Caco-2 (cell line): ENCODE data around the gene LPCAT4. TPM values are rescaled to one million over a fixed set of nuclear protein-coding genes. Genes with fewer than 3 reads are reported as not detected.
"Not testable (repeated sequence)": the region's sequence is repeated elsewhere in the genome, so short reads cannot be mapped to it uniquely, and the experiment has no call there.

Source experiments
- BruUV-seq: library from RNA; stranded (reverse); fragments of 400-500 nt; replicated peaks from 2 replicates; lab custom pipeline; 2021; lab: Mats Ljungman, UMichigan
- CTCF ChIA-PET: fragments of 300-600 bp; sonication (Branson Sonifier 250); formaldehyde crosslinking; loops from one replicate; lab custom pipeline; 2022; ENCODE audit warnings: antibody characterized with exemption; lab: Charles Lee
- POLR2A ChIA-PET: fragments of 300-600 bp; sonication (Branson Sonifier 250); formaldehyde crosslinking; loops from one replicate; lab custom pipeline; 2022; ENCODE audit warnings: antibody characterized with exemption; lab: Charles Lee
- DNase-seq, 2 experiments: peaks; one replicate each; pipeline versions ENCODE4 v3.0.0 to v3.0.0-alpha.2; 2020 to 2022
- H3K27me3 ChIP-seq: replicated peaks from 2 replicates; pipeline ENCODE4 v1.6.0; 2011; ENCODE audit warnings: low read length; ENCODE audit not compliant: control insufficient read depth, insufficient read depth
- H3K36me3 ChIP-seq: 2 replicates; pipeline ENCODE4 v1.5.1; 2011; ENCODE audit warnings: low read length; ENCODE audit not compliant: control insufficient read depth, insufficient read depth
- H3K4me1 ChIP-seq: fragments of 250-450 bp; sonication (Bioruptor Pico); 2 replicates; pipeline ENCODE4 v1.5.1; 2020; ENCODE audit warnings: mild to moderate bottlenecking
- H3K4me3 ChIP-seq: 2 replicates; pipeline ENCODE4 v1.5.1; 2011; ENCODE audit warnings: low read depth, mild to moderate bottlenecking, control low read depth, low read length
- H3K9me3 ChIP-seq: fragments of 250-450 bp; sonication (Bioruptor Pico); 2 replicates; pipeline ENCODE4 v1.5.1; 2020; ENCODE audit warnings: mild to moderate bottlenecking, moderate library complexity
- H3K27ac Mint-ChIP-seq: one replicate; pipeline ENCODE4 v1.8.0; 2022; ENCODE audit warnings: mixed read lengths; ENCODE audit not compliant: unreplicated experiment
- H3K27me3 Mint-ChIP-seq: one replicate; pipeline ENCODE4 v1.8.0; 2022; ENCODE audit warnings: mixed read lengths; ENCODE audit not compliant: insufficient read depth, unreplicated experiment
- H3K36me3 Mint-ChIP-seq: one replicate; pipeline ENCODE4 v1.8.0; 2022; ENCODE audit warnings: mild to moderate bottlenecking, mixed read lengths; ENCODE audit not compliant: insufficient read depth, unreplicated experiment
- H3K4me1 Mint-ChIP-seq: one replicate; pipeline ENCODE4 v1.8.0; 2022; ENCODE audit warnings: low read depth, mixed read lengths; ENCODE audit not compliant: unreplicated experiment
- H3K4me3 Mint-ChIP-seq: one replicate; pipeline ENCODE4 v1.8.0; 2022; ENCODE audit warnings: mild to moderate bottlenecking, moderate library complexity, mixed read lengths; ENCODE audit not compliant: unreplicated experiment
- H3K9me3 Mint-ChIP-seq: one replicate; pipeline ENCODE4 v1.8.0; 2022; ENCODE audit warnings: mixed read lengths; ENCODE audit not compliant: unreplicated experiment
- intact Hi-C: fragments of 100-400 bp; cut with micrococcal nuclease; formaldehyde crosslinking; loops from one replicate; pipeline ENCODE4 v1.10.0; 2022; ENCODE audit not compliant: unreplicated experiment
- total RNA-seq: library from RNA; stranded (reverse); gene quantifications from 2 replicates; pipeline ENCODE4 v1.2.3, GENCODE V29; 2022
- TF ChIP-seq, protein P1 (sequence below), 2 experiments: fragments of 200-600 bp in 1 of 2; IDR thresholded peaks; 1 replicate in 1 of 2; 2 replicates in 1 of 2; pipeline versions ENCODE4 v1.5.1 to v1.8.0; 2011 to 2022; ENCODE audit warnings: antibody characterized with exemption in 1 of 2, control low read depth in 1 of 2, inconsistent platforms in 1 of 2, low read depth in 1 of 2, low read length in 1 of 2, mild to moderate bottlenecking in 1 of 2, moderate library complexity in 1 of 2; ENCODE audit not compliant: insufficient read depth in 1 of 2, severe bottlenecking in 1 of 2, unreplicated experiment in 1 of 2

Gene LPCAT4
- total RNA-seq, 1 experiment from 2014 or later, result 37.9 TPM

DNA sequence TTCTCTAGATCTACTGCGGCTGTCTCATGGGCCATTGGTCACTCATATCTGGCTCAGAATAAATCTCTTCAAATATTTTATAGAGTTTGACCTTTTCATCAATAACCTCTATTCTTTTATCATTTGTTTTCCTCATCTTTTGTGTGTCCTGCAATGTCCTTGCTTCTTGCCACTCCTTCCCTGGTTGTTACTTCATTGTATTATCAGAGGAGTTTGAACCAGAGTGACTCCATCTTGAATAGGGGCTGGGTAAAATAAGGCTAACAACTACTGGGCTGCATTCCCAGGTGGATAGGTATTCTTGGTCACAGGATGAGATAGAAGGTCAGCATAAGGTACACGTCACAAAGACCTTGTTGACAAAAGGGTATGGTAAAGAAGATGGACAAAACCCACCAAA is 9.9 kb upstream of the LPCAT4 start:
- H3K27ac Mint-ChIP-seq, result no peak overlapping the region
- H3K4me3 ChIP-seq, result no peak overlapping the region
- TF ChIP-seq, protein P1, sequence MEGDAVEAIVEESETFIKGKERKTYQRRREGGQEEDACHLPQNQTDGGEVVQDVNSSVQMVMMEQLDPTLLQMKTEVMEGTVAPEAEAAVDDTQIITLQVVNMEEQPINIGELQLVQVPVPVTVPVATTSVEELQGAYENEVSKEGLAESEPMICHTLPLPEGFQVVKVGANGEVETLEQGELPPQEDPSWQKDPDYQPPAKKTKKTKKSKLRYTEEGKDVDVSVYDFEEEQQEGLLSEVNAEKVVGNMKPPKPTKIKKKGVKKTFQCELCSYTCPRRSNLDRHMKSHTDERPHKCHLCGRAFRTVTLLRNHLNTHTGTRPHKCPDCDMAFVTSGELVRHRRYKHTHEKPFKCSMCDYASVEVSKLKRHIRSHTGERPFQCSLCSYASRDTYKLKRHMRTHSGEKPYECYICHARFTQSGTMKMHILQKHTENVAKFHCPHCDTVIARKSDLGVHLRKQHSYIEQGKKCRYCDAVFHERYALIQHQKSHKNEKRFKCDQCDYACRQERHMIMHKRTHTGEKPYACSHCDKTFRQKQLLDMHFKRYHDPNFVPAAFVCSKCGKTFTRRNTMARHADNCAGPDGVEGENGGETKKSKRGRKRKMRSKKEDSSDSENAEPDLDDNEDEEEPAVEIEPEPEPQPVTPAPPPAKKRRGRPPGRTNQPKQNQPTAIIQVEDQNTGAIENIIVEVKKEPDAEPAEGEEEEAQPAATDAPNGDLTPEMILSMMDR (IDR thresholded peaks at IDR 0.05; ENCODE audit: insufficient read depth in 1 of 2, low read depth in 1 of 2, low read length in 1 of 2, severe bottlenecking in 1 of 2, unreplicated experiment in 1 of 2), result no peak
- peaks cover 5% of the 10 kb centered on the region for H3K4me1 Mint-ChIP-seq
- no TSS peak for BruUV-seq
- POLR2A ChIA-PET, result no interaction called here
- peaks cover 4% of the 10 kb centered on the region for H3K36me3 Mint-ChIP-seq
- H3K4me3 Mint-ChIP-seq, result no peak overlapping the region
- no peaks in the 10 kb centered on the region for H3K27me3 Mint-ChIP-seq
- DNase-seq, result no peak
- H3K27me3 ChIP-seq, result no peaks in the 10 kb centered on the region
- H3K9me3 ChIP-seq, result no peaks in the 10 kb centered on the region
- no peaks in the 10 kb centered on the region for H3K4me1 ChIP-seq
- H3K36me3 ChIP-seq, result no peaks in the 10 kb centered on the region
- intact Hi-C loops, result no loop called here
- CTCF ChIA-PET, result no interaction called here
- no peaks in the 10 kb centered on the region for H3K9me3 Mint-ChIP-seq

DNA sequence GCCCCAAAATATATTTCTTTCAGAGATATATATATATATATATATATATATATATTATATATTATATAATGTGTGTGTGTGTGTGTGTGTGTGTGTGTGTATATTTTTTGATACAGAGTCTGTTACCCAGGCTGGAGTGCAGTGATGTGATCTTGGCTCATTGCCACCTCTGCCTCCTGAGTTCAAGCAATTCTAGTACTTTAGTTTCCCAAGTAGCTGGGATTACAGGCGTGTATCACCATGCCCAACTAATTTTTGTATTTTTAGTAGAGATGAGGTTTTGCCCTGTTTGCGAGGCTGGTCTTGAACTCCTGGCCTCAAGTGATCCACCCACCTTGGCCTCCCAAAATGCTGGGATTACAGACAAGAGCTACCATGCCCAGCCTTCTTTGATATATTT is 8.5 kb upstream of the LPCAT4 start:
- H3K36me3 Mint-ChIP-seq, H3K27ac Mint-ChIP-seq, CTCF ChIA-PET, H3K4me3 ChIP-seq, H3K9me3 ChIP-seq, H3K36me3 ChIP-seq, H3K9me3 Mint-ChIP-seq, BruUV-seq, H3K4me1 ChIP-seq, DNase-seq, H3K27me3 ChIP-seq, H3K4me3 Mint-ChIP-seq, H3K4me1 Mint-ChIP-seq, H3K27me3 Mint-ChIP-seq, intact Hi-C loops, POLR2A ChIA-PET: not testable (repeated sequence)

DNA sequence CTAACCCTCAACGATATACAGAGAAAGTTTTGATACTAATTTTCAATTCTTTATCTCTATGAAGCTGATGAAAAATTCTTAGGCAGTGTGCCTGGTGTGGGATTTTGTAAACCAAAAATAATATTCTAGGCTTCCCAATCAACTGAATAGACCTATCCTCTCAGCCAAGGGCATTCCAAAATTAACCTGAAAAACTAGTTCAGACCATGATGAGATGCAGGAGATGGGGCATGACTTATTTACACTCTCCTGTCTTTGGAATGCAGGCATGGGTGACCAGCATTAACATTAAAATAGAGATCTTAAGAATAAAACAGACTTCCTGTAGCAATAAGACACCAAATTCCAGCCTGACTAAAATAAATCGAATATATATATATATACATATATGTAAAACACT is 7.8 kb upstream of the LPCAT4 start:
- POLR2A ChIA-PET, result no interaction called here
- Histone ChIP-seq H3K4me1 (no peaks in the 10 kb centered on the region), H3K9me3 (no peaks in the 10 kb centered on the region), H3K4me3 (no peak overlapping the region), H3K36me3 (no peaks in the 10 kb centered on the region), H3K27me3 (no peaks in the 10 kb centered on the region)
- peaks cover 5% of the 10 kb centered on the region for H3K4me1 Mint-ChIP-seq
- H3K27ac Mint-ChIP-seq, result no peak overlapping the region
- H3K36me3 Mint-ChIP-seq, result peaks cover 4% of the 10 kb centered on the region
- intact Hi-C loops, result no loop called here
- DNase-seq, result no peak
- CTCF ChIA-PET, result no interaction called here
- BruUV-seq, result no TSS peak
- H3K27me3 Mint-ChIP-seq, result no peaks in the 10 kb centered on the region
- TF ChIP-seq, protein P1 (IDR thresholded peaks at IDR 0.05; ENCODE audit: insufficient read depth in 1 of 2, low read depth in 1 of 2, low read length in 1 of 2, severe bottlenecking in 1 of 2, unreplicated experiment in 1 of 2), result no peak
- no peak overlapping the region for H3K4me3 Mint-ChIP-seq
- H3K9me3 Mint-ChIP-seq, result no peaks in the 10 kb centered on the region

DNA sequence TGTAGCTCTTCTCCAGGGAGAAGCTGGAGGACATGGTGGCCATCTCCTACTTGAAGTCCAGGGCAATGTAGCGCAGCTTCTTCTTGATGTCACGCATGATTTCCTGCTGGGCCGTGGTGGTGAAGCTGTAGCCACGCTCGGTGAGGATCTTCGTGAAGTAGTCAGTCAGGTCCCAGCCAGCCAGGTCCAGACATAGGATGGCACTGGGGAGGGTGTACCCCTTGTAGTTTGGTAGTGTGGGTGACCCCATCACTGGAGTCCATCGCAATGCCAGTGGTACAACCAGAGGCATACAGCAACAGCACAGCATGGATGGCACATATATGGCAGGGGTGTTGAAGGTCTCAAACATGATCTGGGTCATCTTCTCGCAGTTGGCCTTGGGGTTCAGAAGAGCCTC is 7.0 kb upstream of the LPCAT4 start:
- peaks cover 4% of the 10 kb centered on the region for H3K36me3 Mint-ChIP-seq
- no peak overlapping the region for H3K27ac Mint-ChIP-seq
- TF ChIP-seq, protein P1 (IDR thresholded peaks at IDR 0.05; ENCODE audit: insufficient read depth in 1 of 2, low read depth in 1 of 2, low read length in 1 of 2, severe bottlenecking in 1 of 2, unreplicated experiment in 1 of 2), result no peak
- Histone ChIP-seq H3K36me3 (no peaks in the 10 kb centered on the region), H3K4me1 (no peaks in the 10 kb centered on the region), H3K4me3 (no peak overlapping the region), H3K9me3 (no peaks in the 10 kb centered on the region), H3K27me3 (no peaks in the 10 kb centered on the region)
- CTCF ChIA-PET, result no interaction called here
- BruUV-seq, result no TSS peak
- intact Hi-C loops, result no loop called here
- no peak for DNase-seq
- H3K4me3 Mint-ChIP-seq, result no peak overlapping the region
- POLR2A ChIA-PET, result no interaction called here
- no peaks in the 10 kb centered on the region for H3K27me3 Mint-ChIP-seq
- H3K9me3 Mint-ChIP-seq, result no peaks in the 10 kb centered on the region
- peaks cover 5% of the 10 kb centered on the region for H3K4me1 Mint-ChIP-seq
